Cardiac fibroblast (primary cell): ENCODE results near the gene ZSCAN20.
A peak's percentile ranks its signal among the peaks of the same experiment; 100 is the strongest.
"Not testable (repeated sequence)": the region's sequence is repeated elsewhere in the genome, so short reads cannot be mapped to it uniquely, and the experiment has no call there.

Experiments
- DNase-seq, 2 donors: peaks; one replicate each; pipeline versions ENCODE4 v3.0.0 to v3.0.0-alpha.2; 2010; ENCODE audit warnings: low read depth in 2 of 2
- H3K4me3 ChIP-seq, 2 donors: replicated peaks in 1 of 2; 1 replicate in 1 of 2; 2 replicates in 1 of 2; pipeline ENCODE4 v1.5.1; 2011; ENCODE audit warnings: low read depth in 2 of 2, low read length in 2 of 2, mild to moderate bottlenecking in 2 of 2, moderate library complexity in 1 of 2
- TF ChIP-seq, protein P1 (sequence below): IDR thresholded peaks from one replicate; pipeline ENCODE4 v1.5.1; 2011; ENCODE audit warnings: low read depth, mild to moderate bottlenecking, low read length, inconsistent platforms

ZSCAN20 gene

DNA sequence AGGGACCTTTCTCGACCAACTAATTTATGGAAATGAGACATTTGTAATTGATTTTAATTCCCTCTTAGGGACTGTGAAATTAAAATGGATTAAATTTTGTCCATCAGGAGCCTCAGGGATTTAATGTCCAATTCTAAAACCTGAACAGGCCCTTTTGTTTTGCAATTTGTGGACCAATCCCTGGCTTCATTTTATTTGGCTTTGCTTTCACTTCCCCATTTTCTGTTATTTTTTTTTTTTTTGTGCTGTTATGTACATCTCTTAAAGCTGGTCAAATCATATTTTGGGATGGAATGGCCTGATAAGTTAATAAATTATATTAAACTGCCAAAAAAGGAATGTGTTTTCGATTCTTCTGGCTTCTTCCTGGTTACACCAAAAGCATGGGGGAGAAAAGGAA, 28.9 kb downstream of the ZSCAN20 start:
- H3K4me3 ChIP-seq, result no peak overlapping the region
- DNase-seq, result no peak
- TF ChIP-seq, protein P1, sequence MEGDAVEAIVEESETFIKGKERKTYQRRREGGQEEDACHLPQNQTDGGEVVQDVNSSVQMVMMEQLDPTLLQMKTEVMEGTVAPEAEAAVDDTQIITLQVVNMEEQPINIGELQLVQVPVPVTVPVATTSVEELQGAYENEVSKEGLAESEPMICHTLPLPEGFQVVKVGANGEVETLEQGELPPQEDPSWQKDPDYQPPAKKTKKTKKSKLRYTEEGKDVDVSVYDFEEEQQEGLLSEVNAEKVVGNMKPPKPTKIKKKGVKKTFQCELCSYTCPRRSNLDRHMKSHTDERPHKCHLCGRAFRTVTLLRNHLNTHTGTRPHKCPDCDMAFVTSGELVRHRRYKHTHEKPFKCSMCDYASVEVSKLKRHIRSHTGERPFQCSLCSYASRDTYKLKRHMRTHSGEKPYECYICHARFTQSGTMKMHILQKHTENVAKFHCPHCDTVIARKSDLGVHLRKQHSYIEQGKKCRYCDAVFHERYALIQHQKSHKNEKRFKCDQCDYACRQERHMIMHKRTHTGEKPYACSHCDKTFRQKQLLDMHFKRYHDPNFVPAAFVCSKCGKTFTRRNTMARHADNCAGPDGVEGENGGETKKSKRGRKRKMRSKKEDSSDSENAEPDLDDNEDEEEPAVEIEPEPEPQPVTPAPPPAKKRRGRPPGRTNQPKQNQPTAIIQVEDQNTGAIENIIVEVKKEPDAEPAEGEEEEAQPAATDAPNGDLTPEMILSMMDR, result no peak

DNA sequence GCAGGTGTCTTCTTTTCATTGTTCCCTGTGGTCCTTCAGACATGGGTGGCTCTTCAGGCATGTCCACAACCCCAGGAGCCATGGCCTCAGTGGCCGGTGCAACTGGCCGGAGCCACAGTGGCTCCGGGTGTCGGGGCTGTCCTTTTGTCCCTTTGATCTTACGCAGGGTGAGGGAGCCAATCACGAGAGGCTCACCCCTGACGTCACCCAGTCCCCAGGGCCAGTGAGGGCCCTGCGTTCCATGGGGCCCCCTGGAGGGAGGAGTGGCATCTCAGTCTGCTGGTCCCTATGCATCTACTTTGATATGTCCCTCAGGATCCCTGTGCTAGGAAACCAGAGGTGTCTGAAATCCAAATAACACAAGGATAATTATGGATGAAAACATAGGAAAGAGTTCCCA, 29.3 kb downstream of the ZSCAN20 start:
- TF ChIP-seq, protein P1, result no peak
- H3K4me3 ChIP-seq, result no peak overlapping the region

DNA sequence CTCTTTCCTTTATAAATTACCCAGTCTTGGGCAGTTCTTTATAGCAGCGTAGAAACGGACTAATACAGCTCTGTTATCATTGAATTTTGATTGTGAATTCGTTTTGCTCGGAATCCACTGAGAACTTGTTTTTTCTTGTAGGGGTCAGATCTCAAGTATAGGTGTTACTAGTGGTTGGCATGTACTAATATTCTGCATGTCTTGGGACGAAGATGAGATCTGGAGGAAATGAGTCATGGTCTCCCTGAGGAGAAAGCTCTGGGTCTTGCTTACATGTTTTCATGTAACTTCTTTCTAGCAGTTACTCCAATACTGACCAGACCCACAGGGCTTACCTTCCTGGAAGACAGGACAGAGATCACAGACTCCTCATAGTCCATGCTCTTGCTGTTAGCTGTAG, 30.3 kb downstream of the ZSCAN20 start:
- H3K4me3 ChIP-seq, result no peak overlapping the region
- TF ChIP-seq, protein P1, result no peak
- peak; percentile 7 to 60 for DNase-seq

More for the DNA sequence above, 29.3 kb downstream of the ZSCAN20 start:
- DNase-seq, result no peak

DNA sequence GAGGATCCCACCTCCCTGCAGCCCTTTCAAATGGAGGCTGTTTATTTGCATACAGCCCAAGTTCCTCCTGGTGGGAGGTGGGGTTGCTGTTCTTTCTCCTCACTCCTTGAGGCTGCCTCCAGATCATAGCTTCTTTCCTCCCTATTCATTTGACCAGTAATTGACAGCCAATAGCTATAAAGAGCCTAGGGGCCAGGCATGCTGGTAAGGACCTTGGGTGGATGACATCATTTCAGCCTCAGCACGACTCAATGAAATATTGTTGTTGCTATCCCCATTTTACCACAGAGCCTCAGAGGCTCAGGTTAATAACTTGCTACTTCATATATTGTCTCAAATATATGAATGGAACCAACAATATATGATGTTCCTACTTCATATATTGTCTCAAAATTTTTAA, 31.1 kb downstream of the ZSCAN20 start:
- no peak for DNase-seq
- TF ChIP-seq, protein P1, result no peak
- no peak overlapping the region for H3K4me3 ChIP-seq

DNA sequence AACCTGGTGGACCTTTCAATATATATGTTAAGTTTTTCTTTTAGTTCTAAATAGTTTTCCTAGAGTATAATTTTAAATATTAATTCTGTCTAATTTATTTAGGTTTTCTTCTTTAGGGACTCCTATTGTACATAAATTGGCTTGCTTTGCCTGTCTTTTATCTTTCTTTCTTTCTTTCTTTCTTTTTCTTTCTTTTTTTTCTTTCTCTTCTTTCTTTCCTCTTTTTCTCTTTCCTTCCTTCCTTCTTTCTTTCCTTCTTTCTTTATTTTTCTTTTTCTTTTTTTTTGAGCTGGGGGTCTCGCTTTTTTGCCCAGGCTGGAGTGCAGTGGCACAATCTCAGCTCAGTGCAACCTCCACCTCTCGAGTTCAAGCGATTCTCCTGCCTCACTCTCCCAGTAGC, 35.2 kb downstream of the ZSCAN20 start:
- TF ChIP-seq, protein P1, result no peak
- H3K4me3 ChIP-seq, result no peak overlapping the region
- DNase-seq, result no peak

DNA sequence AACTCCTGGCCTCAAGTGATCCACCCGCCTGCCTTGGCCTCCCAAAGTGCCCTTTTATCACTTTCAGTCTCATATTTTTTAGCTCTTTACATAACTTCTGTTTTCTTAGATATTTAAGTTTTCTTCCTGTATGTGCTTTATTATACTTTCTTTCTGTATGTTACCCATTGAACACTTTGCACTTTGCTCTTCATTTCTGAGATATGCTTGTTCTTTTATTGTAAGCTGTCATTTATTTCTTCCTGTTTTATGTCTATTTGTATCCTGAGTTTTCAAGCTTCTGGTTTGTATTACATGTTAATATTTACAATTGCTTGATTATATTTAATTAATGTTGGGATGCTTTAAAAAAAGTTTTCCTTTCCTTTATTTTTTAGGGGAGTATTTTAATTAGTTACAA, 35.7 kb downstream of the ZSCAN20 start:
- H3K4me3 ChIP-seq, result no peak overlapping the region
- TF ChIP-seq, protein P1, result no peak
- no peak for DNase-seq

DNA sequence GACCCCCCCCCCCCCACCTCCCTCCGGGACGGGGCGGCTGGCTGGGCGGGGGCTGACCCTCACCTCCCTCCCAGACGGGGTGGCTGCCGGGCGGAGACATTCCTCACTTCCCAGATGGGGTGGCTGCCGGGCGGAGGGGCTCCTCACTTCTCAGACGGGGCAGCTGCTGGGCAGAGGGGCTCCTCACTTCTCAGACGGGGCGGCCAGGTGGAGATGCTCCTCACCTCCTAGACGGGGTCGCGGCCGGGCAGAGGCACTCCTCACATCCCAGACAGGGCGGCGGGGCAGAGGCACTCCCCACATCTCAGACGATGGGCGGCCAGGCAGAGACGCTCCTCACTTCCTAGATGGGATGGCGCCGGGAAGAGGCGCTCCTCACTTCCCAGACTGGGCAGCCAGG, 36.8 kb downstream of the ZSCAN20 start:
- DNase-seq, H3K4me3 ChIP-seq: not testable (repeated sequence)
